HEK293 (cell line): Measurements from ENCODE around the gene CLK1.

Experiments used
- KLF7 ChIP-seq: fragments of 450-650 bp; formaldehyde crosslinking; IDR thresholded peaks from 2 replicates; pipeline ENCODE4 v1.5.1; 2016; ENCODE audit warnings: missing biosample characterization, missing genetic modification characterization, borderline replicate concordance
- MYNN ChIP-seq: fragments of 450-650 bp; formaldehyde crosslinking; IDR thresholded peaks from 2 replicates; pipeline ENCODE4 v1.5.1; 2016; ENCODE audit warnings: missing biosample characterization, missing genetic modification characterization, borderline replicate concordance
- OVOL3 ChIP-seq: fragments of 450-650 bp; formaldehyde crosslinking; IDR thresholded peaks from 2 replicates; pipeline ENCODE4 v1.5.1; 2016; ENCODE audit warnings: missing biosample characterization, missing genetic modification characterization
- WT1 ChIP-seq: fragments of 450-650 bp; formaldehyde crosslinking; IDR thresholded peaks from 2 replicates; pipeline ENCODE4 v1.5.1; 2016; ENCODE audit warnings: missing biosample characterization, missing genetic modification characterization
- ZNF23 ChIP-seq: fragments of 450-650 bp; formaldehyde crosslinking; IDR thresholded peaks from 2 replicates; pipeline ENCODE4 v1.5.1; 2016; ENCODE audit warnings: missing biosample characterization, missing genetic modification characterization, borderline replicate concordance
- ZNF366 ChIP-seq: fragments of 450-650 bp; formaldehyde crosslinking; conservative IDR thresholded peaks from 2 replicates; pipeline ENCODE4 v1.5.1; 2016; ENCODE audit warnings: missing biosample characterization, missing genetic modification characterization
- ZNF777 ChIP-seq: fragments of 450-650 bp; formaldehyde crosslinking; IDR thresholded peaks from 2 replicates; pipeline ENCODE4 v1.5.1; 2017; ENCODE audit warnings: missing biosample characterization, missing genetic modification characterization, borderline replicate concordance
- TF ChIP-seq, protein P1 (sequence below): fragments of 450-650 bp; formaldehyde crosslinking; IDR thresholded peaks from 2 replicates; pipeline ENCODE4 v1.5.1; 2016; ENCODE audit warnings: missing biosample characterization, missing genetic modification characterization
- TF ChIP-seq, protein P2 (sequence below): fragments of 450-650 bp; formaldehyde crosslinking; IDR thresholded peaks from 2 replicates; pipeline ENCODE4 v1.5.1; 2016; ENCODE audit warnings: missing biosample characterization, missing genetic modification characterization
- TF ChIP-seq, protein P3 (sequence below): fragments of 450-650 bp; formaldehyde crosslinking; IDR thresholded peaks from 2 replicates; pipeline ENCODE4 v1.5.1; 2016; ENCODE audit warnings: missing biosample characterization, missing genetic modification characterization

DNA sequence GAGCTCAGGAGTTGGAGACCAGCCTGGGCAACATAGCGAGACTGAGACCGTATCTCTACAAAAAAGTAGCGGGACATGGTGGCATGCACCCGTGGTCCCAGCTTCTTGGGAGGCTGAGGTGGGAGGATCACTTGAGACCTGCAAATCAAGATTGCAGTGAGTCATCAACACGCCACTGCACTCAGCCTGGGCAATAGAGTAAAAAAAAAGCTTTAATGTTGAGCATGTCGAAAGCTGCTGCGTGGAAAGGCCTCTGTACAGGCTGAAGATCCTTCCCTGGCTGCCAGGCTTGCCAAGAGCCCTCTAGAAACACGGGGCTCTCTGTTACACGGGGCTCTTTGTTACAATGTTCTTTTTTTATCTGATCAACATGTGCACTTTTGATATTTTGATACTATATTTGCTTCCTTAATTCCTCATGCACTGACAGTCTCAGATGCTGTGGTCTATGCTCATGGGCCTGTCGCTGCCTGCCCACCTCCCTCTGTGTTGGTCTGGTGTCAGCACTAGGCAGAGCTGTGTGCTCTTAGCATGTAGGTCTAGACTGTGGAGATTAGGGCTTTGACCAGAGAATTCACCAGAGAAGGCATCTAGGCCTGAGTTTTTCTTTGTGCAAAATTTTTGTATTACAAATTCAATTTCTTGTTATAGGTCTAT, 18.7 kb downstream of the CLK1 start:
- TF ChIP-seq ZNF366 (tag by site-specific recombination) (no peak), KLF7 (no peak), ZNF23 (tag by site-specific recombination) (no peak), ZNF777 (tag by site-specific recombination) (no peak), WT1 (no peak), OVOL3 (tag by site-specific recombination) (no peak), MYNN (tag by site-specific recombination) (no peak)
- TF ChIP-seq, protein P1, sequence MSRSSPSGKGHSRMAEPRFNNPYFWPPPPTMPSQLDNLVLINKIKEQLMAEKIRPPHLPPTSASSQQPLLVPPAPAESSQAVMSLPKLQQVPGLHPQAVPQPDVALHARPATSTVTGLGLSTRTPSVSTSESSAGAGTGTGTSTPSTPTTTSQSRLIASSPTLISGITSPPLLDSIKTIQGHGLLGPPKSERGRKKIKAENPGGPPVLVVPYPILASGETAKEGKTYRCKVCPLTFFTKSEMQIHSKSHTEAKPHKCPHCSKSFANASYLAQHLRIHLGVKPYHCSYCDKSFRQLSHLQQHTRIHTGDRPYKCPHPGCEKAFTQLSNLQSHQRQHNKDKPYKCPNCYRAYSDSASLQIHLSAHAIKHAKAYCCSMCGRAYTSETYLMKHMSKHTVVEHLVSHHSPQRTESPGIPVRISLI (tag by site-specific recombination), result no peak
- TF ChIP-seq, protein P2, sequence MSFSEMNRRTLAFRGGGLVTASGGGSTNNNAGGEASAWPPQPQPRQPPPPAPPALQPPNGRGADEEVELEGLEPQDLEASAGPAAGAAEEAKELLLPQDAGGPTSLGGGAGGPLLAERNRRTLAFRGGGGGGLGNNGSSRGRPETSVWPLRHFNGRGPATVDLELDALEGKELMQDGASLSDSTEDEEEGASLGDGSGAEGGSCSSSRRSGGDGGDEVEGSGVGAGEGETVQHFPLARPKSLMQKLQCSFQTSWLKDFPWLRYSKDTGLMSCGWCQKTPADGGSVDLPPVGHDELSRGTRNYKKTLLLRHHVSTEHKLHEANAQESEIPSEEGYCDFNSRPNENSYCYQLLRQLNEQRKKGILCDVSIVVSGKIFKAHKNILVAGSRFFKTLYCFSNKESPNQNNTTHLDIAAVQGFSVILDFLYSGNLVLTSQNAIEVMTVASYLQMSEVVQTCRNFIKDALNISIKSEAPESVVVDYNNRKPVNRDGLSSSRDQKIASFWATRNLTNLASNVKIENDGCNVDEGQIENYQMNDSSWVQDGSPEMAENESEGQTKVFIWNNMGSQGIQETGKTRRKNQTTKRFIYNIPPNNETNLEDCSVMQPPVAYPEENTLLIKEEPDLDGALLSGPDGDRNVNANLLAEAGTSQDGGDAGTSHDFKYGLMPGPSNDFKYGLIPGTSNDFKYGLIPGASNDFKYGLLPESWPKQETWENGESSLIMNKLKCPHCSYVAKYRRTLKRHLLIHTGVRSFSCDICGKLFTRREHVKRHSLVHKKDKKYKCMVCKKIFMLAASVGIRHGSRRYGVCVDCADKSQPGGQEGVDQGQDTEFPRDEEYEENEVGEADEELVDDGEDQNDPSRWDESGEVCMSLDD (tag by site-specific recombination), result no peak
- TF ChIP-seq, protein P3, sequence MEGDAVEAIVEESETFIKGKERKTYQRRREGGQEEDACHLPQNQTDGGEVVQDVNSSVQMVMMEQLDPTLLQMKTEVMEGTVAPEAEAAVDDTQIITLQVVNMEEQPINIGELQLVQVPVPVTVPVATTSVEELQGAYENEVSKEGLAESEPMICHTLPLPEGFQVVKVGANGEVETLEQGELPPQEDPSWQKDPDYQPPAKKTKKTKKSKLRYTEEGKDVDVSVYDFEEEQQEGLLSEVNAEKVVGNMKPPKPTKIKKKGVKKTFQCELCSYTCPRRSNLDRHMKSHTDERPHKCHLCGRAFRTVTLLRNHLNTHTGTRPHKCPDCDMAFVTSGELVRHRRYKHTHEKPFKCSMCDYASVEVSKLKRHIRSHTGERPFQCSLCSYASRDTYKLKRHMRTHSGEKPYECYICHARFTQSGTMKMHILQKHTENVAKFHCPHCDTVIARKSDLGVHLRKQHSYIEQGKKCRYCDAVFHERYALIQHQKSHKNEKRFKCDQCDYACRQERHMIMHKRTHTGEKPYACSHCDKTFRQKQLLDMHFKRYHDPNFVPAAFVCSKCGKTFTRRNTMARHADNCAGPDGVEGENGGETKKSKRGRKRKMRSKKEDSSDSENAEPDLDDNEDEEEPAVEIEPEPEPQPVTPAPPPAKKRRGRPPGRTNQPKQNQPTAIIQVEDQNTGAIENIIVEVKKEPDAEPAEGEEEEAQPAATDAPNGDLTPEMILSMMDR, result no peak
